DND-41 (cell line): ENCODE data around the gene HSD17B14.
"Not testable (repeated sequence)": the region's sequence is repeated elsewhere in the genome, so short reads cannot be mapped to it uniquely, and the experiment has no call there.

Experiments used
- CTCF ChIP-seq: IDR thresholded peaks from 2 replicates; pipeline ENCODE4 v1.5.1; 2012; ENCODE audit warnings: borderline replicate concordance, low read length, moderate library complexity, mild to moderate bottlenecking; ENCODE audit not compliant: poor library complexity, severe bottlenecking; ENCODE audit errors: extremely low read depth
- EZH2 ChIP-seq: IDR thresholded peaks from 3 replicates; pipeline ENCODE4 v1.6.1; 2012; ENCODE audit warnings: borderline replicate concordance, low read depth, mild to moderate bottlenecking, moderate library complexity, low read length, inconsistent platforms; ENCODE audit not compliant: severe bottlenecking

- TF ChIP-seq CTCF, EZH2: not testable (repeated sequence)
These were observed 49.0 kb downstream of the HSD17B14 start for GRCh38 chr19:48787331-48787730.
